Tibial nerve (tissue), 3 donors: Measurements from ENCODE around the gene KBTBD13.

ENCODE experiments used
- POLR2A ChIP-seq, 2 donors: fragments of 450-650 bp; IDR thresholded peaks; one replicate each; pipeline ENCODE4 v1.6.1; 2017; ENCODE audit warnings: antibody characterized with exemption in 2 of 2, mild to moderate bottlenecking in 2 of 2, moderate library complexity in 2 of 2
- TF ChIP-seq, protein P1 (sequence below), 5 experiments: fragments of 200-600 bp in 3 of 5; fragments of 450-650 bp in 2 of 5; sonication (generic) in 3 of 5; IDR thresholded peaks; one replicate each; pipeline ENCODE4 v1.5.1; 2016 to 2019; ENCODE audit warnings: antibody characterized with exemption in 5 of 5, mild to moderate bottlenecking in 3 of 5, moderate library complexity in 2 of 5

DNA sequence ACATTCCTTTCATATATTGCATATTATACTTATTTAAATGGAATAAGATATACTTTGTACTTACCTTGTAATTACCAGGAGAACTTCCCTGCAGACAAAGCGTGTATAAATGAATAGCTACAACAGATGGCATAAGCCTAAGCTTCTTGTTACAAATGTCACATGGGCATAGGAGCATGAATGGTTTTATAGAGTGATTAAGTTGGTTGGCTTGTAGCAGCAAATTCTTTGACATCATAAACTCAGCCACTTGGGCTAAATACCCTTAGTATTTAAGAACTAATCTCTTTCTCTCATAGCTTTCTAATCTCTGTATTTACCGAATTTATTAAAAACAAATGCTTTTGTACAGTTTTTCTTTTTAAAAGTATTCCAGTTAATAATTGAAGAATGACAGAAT lies 38.5 kb downstream of the KBTBD13 start, which contains the start of gene UBAP1L:
- TF ChIP-seq, protein P1, sequence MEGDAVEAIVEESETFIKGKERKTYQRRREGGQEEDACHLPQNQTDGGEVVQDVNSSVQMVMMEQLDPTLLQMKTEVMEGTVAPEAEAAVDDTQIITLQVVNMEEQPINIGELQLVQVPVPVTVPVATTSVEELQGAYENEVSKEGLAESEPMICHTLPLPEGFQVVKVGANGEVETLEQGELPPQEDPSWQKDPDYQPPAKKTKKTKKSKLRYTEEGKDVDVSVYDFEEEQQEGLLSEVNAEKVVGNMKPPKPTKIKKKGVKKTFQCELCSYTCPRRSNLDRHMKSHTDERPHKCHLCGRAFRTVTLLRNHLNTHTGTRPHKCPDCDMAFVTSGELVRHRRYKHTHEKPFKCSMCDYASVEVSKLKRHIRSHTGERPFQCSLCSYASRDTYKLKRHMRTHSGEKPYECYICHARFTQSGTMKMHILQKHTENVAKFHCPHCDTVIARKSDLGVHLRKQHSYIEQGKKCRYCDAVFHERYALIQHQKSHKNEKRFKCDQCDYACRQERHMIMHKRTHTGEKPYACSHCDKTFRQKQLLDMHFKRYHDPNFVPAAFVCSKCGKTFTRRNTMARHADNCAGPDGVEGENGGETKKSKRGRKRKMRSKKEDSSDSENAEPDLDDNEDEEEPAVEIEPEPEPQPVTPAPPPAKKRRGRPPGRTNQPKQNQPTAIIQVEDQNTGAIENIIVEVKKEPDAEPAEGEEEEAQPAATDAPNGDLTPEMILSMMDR (IDR thresholded peaks at IDR 0.05), result no peak
- no peak for TF ChIP-seq POLR2A (IDR thresholded peaks at IDR 0.05)
